SK-N-SH (cell line): ENCODE data around the gene STAG2. TPM values are rescaled to one million over a fixed set of nuclear protein-coding genes. Genes with fewer than 3 reads are reported as not detected.

ENCODE experiments used
- CTCF ChIA-PET: fragments of 300-600, 350-600 bp; formaldehyde crosslinking; extraction: SDS; loops from one replicate; lab custom pipeline; 2021; lab: Yijun Ruan, JAX
- POLR2A ChIA-PET: fragments of 350-600 bp; sonication (Branson Sonifier 250); formaldehyde crosslinking; extraction: SDS; loops from one replicate; lab custom pipeline; 2020; ENCODE audit warnings: antibody characterized with exemption, inconsistent platforms; lab: Yijun Ruan, JAX
- DNase-seq: peaks from one replicate; pipeline ENCODE4 v3.0.0; 2012
- H2AFZ ChIP-seq: fragments of 200-600 bp; sonication (generic); 2 replicates; pipeline ENCODE4 v1.8.1; 2016; ENCODE audit warnings: antibody characterized with exemption, mild to moderate bottlenecking, low read depth
- H3F3A ChIP-seq: fragments of 200-600 bp; sonication (generic); replicated peaks from 2 replicates; pipeline ENCODE3; 2016; ENCODE audit warnings: antibody characterized with exemption, mild to moderate bottlenecking; ENCODE audit not compliant: insufficient read depth
- H3K27ac ChIP-seq, 2 experiments: fragments of 200-500 bp in 1 of 2; fragments of 200-600 bp in 1 of 2; sonication (Bioruptor generic) in 1 of 2; sonication (generic), shearing (Covaris generic) in 1 of 2; 2 replicates each; pipeline versions ENCODE4 v1.5.1 to v1.6.1; 2014 to 2016; ENCODE audit warnings: low read depth in 2 of 2, inconsistent platforms in 1 of 2, low read length in 1 of 2, mild to moderate bottlenecking in 1 of 2, mixed read lengths in 1 of 2
- H3K27me3 ChIP-seq: fragments of 200-600 bp; sonication (generic), shearing (Covaris generic); 2 replicates; pipeline ENCODE4 v1.6.1; 2016; ENCODE audit warnings: mixed run types; ENCODE audit not compliant: insufficient read depth
- H3K36me3 ChIP-seq, 2 experiments: fragments of 200-500 bp in 1 of 2; fragments of 200-600 bp in 1 of 2; sonication (Bioruptor generic) in 1 of 2; sonication (generic) in 1 of 2; replicated peaks in 1 of 2; 2 replicates each; pipeline versions ENCODE3 to v1.5.1; 2014 to 2016; ENCODE audit warnings: low read length in 1 of 2, mild to moderate bottlenecking in 1 of 2; ENCODE audit not compliant: insufficient read depth in 2 of 2, control insufficient read depth in 1 of 2
- H3K4me1 ChIP-seq, 2 experiments: fragments of 200-500 bp in 1 of 2; fragments of 200-600 bp in 1 of 2; sonication (Bioruptor generic) in 1 of 2; sonication (generic), shearing (Covaris generic) in 1 of 2; 2 replicates each; pipeline versions ENCODE4 v1.5.1 to v1.6.1; 2014 to 2016; ENCODE audit warnings: low read depth in 1 of 2, low read length in 1 of 2, mixed run types in 1 of 2; ENCODE audit not compliant: insufficient read depth in 2 of 2, control insufficient read depth in 1 of 2
- H3K4me2 ChIP-seq: fragments of 200-600 bp; sonication (generic), shearing (Covaris generic); 2 replicates; pipeline ENCODE4 v1.6.1; 2017; ENCODE audit warnings: mixed run types
- H3K4me3 ChIP-seq, 2 experiments: fragments of 200-500 bp in 1 of 2; fragments of 200-600 bp in 1 of 2; sonication (Bioruptor generic) in 1 of 2; sonication (generic), shearing (Covaris generic) in 1 of 2; 2 replicates each; pipeline versions ENCODE4 v1.5.1 to v1.8.1; 2014 to 2016; ENCODE audit warnings: low read depth in 2 of 2, inconsistent platforms in 1 of 2, low read length in 1 of 2, mild to moderate bottlenecking in 1 of 2, mixed read lengths in 1 of 2, moderate library complexity in 1 of 2
- H3K79me2 ChIP-seq: fragments of 200-600 bp; sonication (generic); 2 replicates; pipeline ENCODE4 v1.8.1; 2017; ENCODE audit warnings: mild to moderate bottlenecking; ENCODE audit not compliant: insufficient read depth
- H3K9ac ChIP-seq: fragments of 200-600 bp; sonication (generic); 2 replicates; pipeline ENCODE4 v1.6.1; 2017; ENCODE audit warnings: mixed run types
- H3K9me2 ChIP-seq: fragments of 200-600 bp; sonication (generic); 2 replicates; pipeline ENCODE4 v1.6.1; 2017; ENCODE audit warnings: mixed run types
- H3K9me3 ChIP-seq: fragments of 200-600 bp; sonication (generic); 2 replicates; pipeline ENCODE4 v1.6.1; 2017; ENCODE audit warnings: mixed run types, mild to moderate bottlenecking, moderate library complexity
- H4K20me1 ChIP-seq: fragments of 200-600 bp; sonication (generic); 2 replicates; pipeline ENCODE4 v1.6.1; 2017; ENCODE audit warnings: mild to moderate bottlenecking, mixed run types; ENCODE audit not compliant: insufficient read depth
- CHD2 ChIP-seq: fragments of 150-350 bp; IDR thresholded peaks from 2 replicates; pipeline ENCODE4 v1.6.1; 2018; ENCODE audit warnings: low read length; ENCODE audit not compliant: partially characterized antibody
- ELF1 ChIP-seq: IDR thresholded peaks from 2 replicates; pipeline ENCODE4 v1.4.0; 2012
- EP300 ChIP-seq, 2 experiments: IDR thresholded peaks; 2 replicates each; pipeline versions ENCODE4 v1.4.0 to v1.6.1; 2012; ENCODE audit warnings: borderline replicate concordance in 1 of 2, low read depth in 1 of 2, low read length in 1 of 2
- EZH2phosphoT487 ChIP-seq: fragments of 200-600 bp; sonication (generic); IDR thresholded peaks from 2 replicates; pipeline ENCODE4 v1.6.1; 2017; ENCODE audit warnings: low read depth, mixed run types, mild to moderate bottlenecking, antibody characterized with exemption, moderate library complexity, borderline replicate concordance
- FOSL2 ChIP-seq: IDR thresholded peaks from 2 replicates; pipeline ENCODE4 v1.4.0; 2012; ENCODE audit warnings: low read depth, mild to moderate bottlenecking, moderate library complexity, borderline replicate concordance
- GATA2 ChIP-seq: sonication (generic); formaldehyde crosslinking; IDR thresholded peaks from 2 replicates; pipeline ENCODE4 v1.5.0; 2020; ENCODE audit warnings: mild to moderate bottlenecking, missing genetic modification reagents
- IRF3 ChIP-seq: fragments of 150-350 bp; IDR thresholded peaks from 2 replicates; pipeline ENCODE4 v1.6.1; 2016; ENCODE audit warnings: mild to moderate bottlenecking, low read depth, low read length
- MEF2A ChIP-seq: IDR thresholded peaks from 2 replicates; pipeline ENCODE4 v1.4.0; 2012; ENCODE audit warnings: low read depth, borderline replicate concordance
- PBX3 ChIP-seq: IDR thresholded peaks from 2 replicates; pipeline ENCODE4; 2012
- POLR2AphosphoS5 ChIP-seq: IDR thresholded peaks from 2 replicates; pipeline ENCODE4 v1.6.1; 2012; ENCODE audit warnings: low read depth, low read length
- RCOR1 ChIP-seq: fragments of 150-350 bp; IDR thresholded peaks from 2 replicates; pipeline ENCODE4 v1.6.1; 2017; ENCODE audit warnings: antibody characterized with exemption, low read length
- RFX5 ChIP-seq: IDR thresholded peaks from 2 replicates; pipeline ENCODE4 v1.6.1; 2012; ENCODE audit warnings: mild to moderate bottlenecking, improper control_type of control experiment, low read length
- RXRA ChIP-seq: IDR thresholded peaks from 2 replicates; pipeline ENCODE4 v1.4.0; 2012; ENCODE audit warnings: low read depth, mild to moderate bottlenecking, borderline replicate concordance
- SIN3A ChIP-seq: IDR thresholded peaks from 2 replicates; pipeline ENCODE4 v1.6.1; 2012; ENCODE audit warnings: low read depth, mild to moderate bottlenecking, low read length, moderate library complexity, borderline replicate concordance
- YY1 ChIP-seq: IDR thresholded peaks from 2 replicates; pipeline ENCODE4 v1.4.0; 2012; ENCODE audit warnings: low read depth, mild to moderate bottlenecking
- WGBS: methylation state at CpG from one replicate; pipeline ENCODE4 v1.1.6; 2017; ENCODE audit warnings: low lambda C conversion rate; 5-methylcytosine and 5-hydroxymethylcytosine counted together
- polyA plus RNA-seq, 3 experiments: library from polyadenylated mRNA; depleted of rRNA; stranded (reverse); fragments of >200 nt; gene quantifications; 2 replicates each; pipeline ENCODE4 v1.2.3, GENCODE V29; 2012

Gene STAG2
- polyA plus RNA-seq, 1 of the 3 experiments (the other 2 are of a cell fraction): 11.3 TPM

DNA sequence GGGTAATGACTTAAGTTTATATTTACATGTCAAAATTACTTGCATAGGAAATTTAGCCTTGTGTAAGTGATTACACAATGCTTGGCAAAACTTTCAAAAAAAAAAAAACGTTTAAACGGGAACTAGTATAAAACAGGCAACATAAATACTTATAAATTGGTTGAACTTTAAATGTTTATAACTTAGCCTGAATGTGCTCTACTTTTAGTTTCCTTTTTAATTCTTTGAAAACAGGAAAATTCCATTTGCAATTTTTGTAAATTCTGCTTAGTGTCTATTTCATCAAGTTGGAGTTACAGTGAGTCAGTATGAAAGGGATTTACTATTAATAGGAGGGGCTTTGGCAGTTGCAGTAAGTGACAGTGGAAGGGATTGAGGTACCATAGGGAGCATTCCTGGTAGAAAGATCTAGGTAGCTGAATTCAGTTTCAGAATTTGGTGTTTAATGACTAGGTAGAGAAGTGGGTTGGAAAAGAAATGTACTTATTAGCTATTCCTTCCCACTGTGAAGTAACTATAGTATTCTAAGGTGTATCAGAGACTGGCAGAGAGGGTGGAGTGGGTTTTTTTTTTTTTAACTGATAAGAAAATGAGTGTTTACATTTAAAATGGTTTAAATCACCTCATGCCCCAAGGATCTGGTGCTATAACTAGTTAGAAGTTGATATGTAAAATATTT lies 2.8 kb downstream of the STAG2 start:
- ChIA-PET CTCF (interaction anchor here (1.5 kb wide), 1 partner anchor 12 kb away, joined by 5 read pairs; no protein-coding TSS in a partner anchor), POLR2A (no interaction called here)
- no peaks in the 10 kb centered on the region for H3K9me3 ChIP-seq
- H3F3A ChIP-seq: peaks cover 14% of the 10 kb centered on the region
- no peaks in the 10 kb centered on the region for H3K9me2 ChIP-seq
- H3K27ac ChIP-seq: peak overlapping the region in 1 of 2 experiments; percentile 90; a peak in 1 of 4 replicates
- peak overlapping the region; percentile 59; the same call in 1 of the 2 replicates for H3K4me2 ChIP-seq
- H3K4me3 ChIP-seq: peak overlapping the region; percentile 64 to 82; a peak in 3 of 4 replicates
- DNase-seq: no peak
- peaks cover 82% of the 10 kb centered on the region for H3K79me2 ChIP-seq
- H4K20me1 ChIP-seq: peaks cover 50% of the 10 kb centered on the region
- no peaks in the 10 kb centered on the region for H3K36me3 ChIP-seq
- no peak overlapping the region for H2AFZ ChIP-seq
- 1% methylated on average over 2 of the region's 2 CpGs for WGBS
- TF ChIP-seq RXRA (no peak), FOSL2 (peak; percentile 15; the same call in 1 of the 2 replicates), ELF1 (no peak)
- H3K4me1 ChIP-seq: no peaks in the 10 kb centered on the region
- peak overlapping the region; percentile 55; the same call in 1 of the 2 replicates for H3K9ac ChIP-seq
- no peaks in the 10 kb centered on the region for H3K27me3 ChIP-seq

DNA sequence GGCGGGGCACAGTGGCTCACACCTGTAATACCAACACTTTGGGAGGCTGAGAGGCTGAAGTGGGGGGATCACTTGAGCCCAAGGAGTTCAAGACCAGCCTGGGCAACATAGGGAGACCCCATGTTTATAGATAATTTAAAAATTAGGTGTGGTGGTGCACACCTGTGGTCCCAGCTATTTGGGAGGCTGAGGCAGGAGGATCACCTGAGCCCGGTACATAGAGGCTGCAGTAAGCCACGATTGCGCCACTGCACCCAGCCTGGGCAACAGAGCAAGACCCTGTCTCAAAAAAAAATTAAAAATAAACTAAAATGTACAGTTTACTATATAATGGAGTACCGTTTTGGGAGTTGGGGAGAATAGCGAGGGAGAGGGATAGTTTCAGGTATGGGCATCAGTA lies 4.2 kb downstream of the STAG2 start:
- no peaks in the 10 kb centered on the region for H3K27me3 ChIP-seq
- peaks cover 10% of the 10 kb centered on the region for H3F3A ChIP-seq
- no peak overlapping the region for H2AFZ ChIP-seq
- H3K4me3 ChIP-seq: no peak overlapping the region
- no peak overlapping the region for H3K4me2 ChIP-seq
- H4K20me1 ChIP-seq: peaks cover 61% of the 10 kb centered on the region
- POLR2A ChIA-PET: no interaction called here
- whole genome bisulfite sequencing: 53% methylated on average over 6 of the region's 6 CpGs
- H3K36me3 ChIP-seq: no peaks in the 10 kb centered on the region
- H3K79me2 ChIP-seq: peaks cover 94% of the 10 kb centered on the region
- no peaks in the 10 kb centered on the region for H3K9me3 ChIP-seq
- H3K4me1 ChIP-seq: no peaks in the 10 kb centered on the region
- no peak overlapping the region for H3K27ac ChIP-seq
- no peak overlapping the region for H3K9ac ChIP-seq
- no peak for DNase-seq
- TF ChIP-seq GATA2 (CRISPR knock-in tag): no peak
- TF ChIP-seq RFX5: no peak
- TF ChIP-seq POLR2AphosphoS5: no peak
- no peak for TF ChIP-seq CHD2
- TF ChIP-seq EZH2phosphoT487: no peak
- TF ChIP-seq SIN3A: no peak
- TF ChIP-seq RCOR1: no peak
- no peak for TF ChIP-seq IRF3
- TF ChIP-seq YY1: no peak
- no peak for TF ChIP-seq MEF2A
- no peak for TF ChIP-seq PBX3
- TF ChIP-seq FOSL2: no peak
- no peak for TF ChIP-seq EP300 (IDR thresholded peaks at IDR 0.05; ENCODE audit: borderline replicate concordance in 1 of 2, low read depth in 1 of 2, low read length in 1 of 2)
- TF ChIP-seq, all 33 proteins: peak for 0
- CTCF ChIA-PET: no interaction called here
- no peaks in the 10 kb centered on the region for H3K9me2 ChIP-seq
